Right lobe of liver (tissue), 6 donors: Measurements from ENCODE around the gene TRIM4. TPM values are rescaled to one million over a fixed set of nuclear protein-coding genes. Genes with fewer than 3 reads are reported as not detected.

Experiments
- ATAC-seq, 4 donors: fragments of 200-7000 bp; cut with Tn5 transposase; one replicate each; pipeline ENCODE4 v1.9.1; 2020; ENCODE audit warnings: mild to moderate bottlenecking in 4 of 4, moderate library complexity in 4 of 4
- DNase-seq, 3 donors: peaks; one replicate each; pipeline ENCODE4 v3.0.0-alpha.2; 2020
- H3K27ac ChIP-seq, 3 donors: fragments of 200-600 bp; one replicate each; pipeline ENCODE4 v1.8.0; 2022
- H3K27me3 ChIP-seq, 2 donors: fragments of 200-600 bp; one replicate each; pipeline ENCODE4 v1.8.0; 2022
- H3K36me3 ChIP-seq, 4 donors: fragments of 200-600 bp; sonication (generic) in 1 of 4; one replicate each; pipeline versions ENCODE4 v1.5.1 to v1.8.0; 2017 to 2022; ENCODE audit warnings: control low read depth in 1 of 4
- H3K4me1 ChIP-seq, 4 donors: fragments of 200-600 bp; sonication (generic) in 1 of 4; one replicate each; pipeline versions ENCODE4 v1.5.1 to v1.8.0; 2017 to 2022; ENCODE audit warnings: control low read depth in 1 of 4
- H3K4me3 ChIP-seq, 3 donors: fragments of 200-600 bp; one replicate each; pipeline ENCODE4 v1.8.0; 2022
- H3K9me3 ChIP-seq, 4 donors: fragments of 200-600 bp; sonication (generic) in 1 of 4; one replicate each; pipeline versions ENCODE4 v1.5.1 to v1.8.0; 2017 to 2022; ENCODE audit warnings: control low read depth in 1 of 4
- POLR2A ChIP-seq: fragments of 450-650 bp; IDR thresholded peaks from one replicate; pipeline ENCODE4 v1.6.1; 2017; ENCODE audit warnings: antibody characterized with exemption, mild to moderate bottlenecking
- WGBS: methylation state at CpG from one replicate; pipeline ENCODE4 v1.1.6; 2018; ENCODE audit warnings: low coverage, low lambda C conversion rate; ENCODE audit not compliant: insufficient coverage; ENCODE audit errors: missing lambda C conversion rate; 5-methylcytosine and 5-hydroxymethylcytosine counted together
- intact Hi-C, 2 donors: fragments of 100-400 bp; cut with DNase I; formaldehyde crosslinking; loops; one replicate each; pipeline versions ENCODE4 v1.11.2 to v1.14.1; 2022
- total RNA-seq, 6 experiments: library from RNA; depleted of rRNA in 2 of 6; stranded (reverse); fragments of >200 nt in 2 of 6; fragmentation: NEBNext Ultra II Directional in 3 of 6; extraction: Animal tissue kit (Norgen Biotek cat#: 25700) in 3 of 6; gene quantifications; one replicate each; pipeline versions ENCODE4 v1.1.0 to v1.2.4, GENCODE V29; 2016 to 2023
- TF ChIP-seq, protein P1 (sequence below), 4 donors: fragments of 200-600 bp in 3 of 4; fragments of 450-650 bp in 1 of 4; IDR thresholded peaks; one replicate each; pipeline versions ENCODE4 v1.5.1 to v1.8.0; 2016 to 2022; ENCODE audit warnings: antibody characterized with exemption in 4 of 4, mild to moderate bottlenecking in 2 of 4
- donor health status: DM: no; HTN: yes; CAD: no.
- donor health status: DM: no; HTN: no; CAD: no.
- donor health status: DM: no; HTN: no; CAD: no.
- donor health status: DM: no; HTN: yes; CAD: no.
- donor health status: DM: no; HTN: yes; CAD: no.

Gene TRIM4
- total RNA-seq, 6 experiments from 2014 or later = 13.3 to 22.6 (median 16.3) TPM

DNA sequence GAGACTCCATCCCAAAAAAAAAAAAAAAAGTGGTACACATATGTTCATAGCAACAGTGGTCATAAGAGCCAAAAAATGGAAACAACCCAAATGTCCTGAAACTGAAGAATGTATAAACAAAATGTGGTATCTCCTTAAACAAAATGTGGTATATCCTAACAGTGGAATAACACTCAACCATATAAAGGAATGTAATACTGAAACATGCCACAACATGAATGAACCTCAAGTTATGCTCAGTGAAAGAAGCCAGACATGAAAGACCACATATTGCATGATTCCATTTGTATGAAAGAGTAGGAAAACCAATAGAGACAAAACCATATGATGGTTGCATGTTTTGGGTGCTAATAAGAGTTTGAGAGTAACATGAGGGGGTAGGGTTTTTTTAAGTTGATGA is 7.0 kb upstream of the TRIM4 start:
- intact Hi-C loops = no loop called here
- H3K9me3 ChIP-seq = no peaks in the 10 kb centered on the region
- no peak for ATAC-seq

GRCh38 chr7:99923200-99923599 is 3.9 kb upstream of the TRIM4 start:
- intact Hi-C loops = no loop called here
- no peak for DNase-seq
- Histone ChIP-seq H3K4me1 (peaks cover 0 to 18% (median 4%) of the 10 kb centered on the region in 4 donors), H3K36me3 (no peaks in the 10 kb centered on the region), H3K27ac (no peak overlapping the region), H3K9me3 (no peaks in the 10 kb centered on the region), H3K27me3 (no peaks in the 10 kb centered on the region), H3K4me3 (no peak overlapping the region)
- WGBS = 80% methylated on average over 1 of the region's 3 CpGs
- ATAC-seq = no peak
- no peak for TF ChIP-seq POLR2A
- TF ChIP-seq, protein P1, sequence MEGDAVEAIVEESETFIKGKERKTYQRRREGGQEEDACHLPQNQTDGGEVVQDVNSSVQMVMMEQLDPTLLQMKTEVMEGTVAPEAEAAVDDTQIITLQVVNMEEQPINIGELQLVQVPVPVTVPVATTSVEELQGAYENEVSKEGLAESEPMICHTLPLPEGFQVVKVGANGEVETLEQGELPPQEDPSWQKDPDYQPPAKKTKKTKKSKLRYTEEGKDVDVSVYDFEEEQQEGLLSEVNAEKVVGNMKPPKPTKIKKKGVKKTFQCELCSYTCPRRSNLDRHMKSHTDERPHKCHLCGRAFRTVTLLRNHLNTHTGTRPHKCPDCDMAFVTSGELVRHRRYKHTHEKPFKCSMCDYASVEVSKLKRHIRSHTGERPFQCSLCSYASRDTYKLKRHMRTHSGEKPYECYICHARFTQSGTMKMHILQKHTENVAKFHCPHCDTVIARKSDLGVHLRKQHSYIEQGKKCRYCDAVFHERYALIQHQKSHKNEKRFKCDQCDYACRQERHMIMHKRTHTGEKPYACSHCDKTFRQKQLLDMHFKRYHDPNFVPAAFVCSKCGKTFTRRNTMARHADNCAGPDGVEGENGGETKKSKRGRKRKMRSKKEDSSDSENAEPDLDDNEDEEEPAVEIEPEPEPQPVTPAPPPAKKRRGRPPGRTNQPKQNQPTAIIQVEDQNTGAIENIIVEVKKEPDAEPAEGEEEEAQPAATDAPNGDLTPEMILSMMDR (IDR thresholded peaks at IDR 0.05) = no peak

More for the DNA sequence above, 7.0 kb upstream of the TRIM4 start:
- TF ChIP-seq POLR2A = no peak
- TF ChIP-seq, protein P1 (IDR thresholded peaks at IDR 0.05) = no peak
- no peak overlapping the region for H3K27ac ChIP-seq
- no peaks in the 10 kb centered on the region for H3K27me3 ChIP-seq
- peaks cover 0 to 4% (median 0%) of the 10 kb centered on the region in 4 donors for H3K4me1 ChIP-seq
- DNase-seq = no peak
- no peak overlapping the region for H3K4me3 ChIP-seq
- H3K36me3 ChIP-seq = no peaks in the 10 kb centered on the region

DNA sequence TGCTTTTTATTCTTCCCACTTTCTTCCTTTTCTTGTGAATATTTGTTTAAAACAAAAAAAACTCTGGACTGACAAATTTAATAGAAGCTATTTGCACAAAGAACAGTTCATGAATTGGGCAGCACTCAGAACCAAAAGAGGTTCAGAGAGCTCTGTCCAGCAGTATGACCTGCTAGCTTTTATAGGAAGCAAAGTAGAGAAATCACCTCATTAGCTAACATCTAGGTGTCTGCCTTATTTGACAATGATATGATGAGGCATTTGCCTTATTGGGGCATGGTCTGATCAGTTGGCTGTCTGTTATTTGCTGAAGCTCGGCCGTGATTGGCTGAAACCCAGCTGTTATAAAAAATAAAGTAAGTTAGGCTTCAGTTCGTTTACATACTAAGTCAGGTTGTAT is 819 bp upstream of the TRIM4 start:
- no peak for DNase-seq
- peak overlapping the region; percentile 90 to 97 (median 91) for H3K4me3 ChIP-seq
- peaks cover 0 to 33% (median 13%) of the 10 kb centered on the region in 4 donors for H3K4me1 ChIP-seq
- intact Hi-C loops = no loop called here
- peaks cover 0 to 9% (median 0%) of the 10 kb centered on the region in 4 donors for H3K36me3 ChIP-seq
- H3K27me3 ChIP-seq = no peaks in the 10 kb centered on the region
- 80% methylated on average over 3 of the region's 3 CpGs for WGBS
- H3K9me3 ChIP-seq = no peaks in the 10 kb centered on the region
- no peak for TF ChIP-seq POLR2A
- TF ChIP-seq, protein P1 (IDR thresholded peaks at IDR 0.05) = no peak
- ATAC-seq = no peak
- H3K27ac ChIP-seq = peak overlapping the region in 1 of 3 donors; percentile 83

- H3K4me1 ChIP-seq = peaks cover 0 to 33% (median 13%) of the 10 kb centered on the region in 4 donors
- H3K27ac ChIP-seq = peak overlapping the region; percentile 83 to 92 (median 91)
- DNase-seq (no peak), ATAC-seq (no peak)
- no peaks in the 10 kb centered on the region for H3K27me3 ChIP-seq
- no peak for TF ChIP-seq POLR2A
- TF ChIP-seq, protein P1 (IDR thresholded peaks at IDR 0.05) = no peak
- intact Hi-C loops = loop anchor here in 1 of 2 donors (10.0 kb wide), 1 partner anchor 135 kb away; no protein-coding TSS in a partner anchor
- H3K36me3 ChIP-seq = peaks cover 0 to 11% (median 0%) of the 10 kb centered on the region in 4 donors
- 42% methylated on average over 4 of the region's 4 CpGs for WGBS
- H3K9me3 ChIP-seq = no peaks in the 10 kb centered on the region
- peak overlapping the region; percentile 90 to 97 (median 91) for H3K4me3 ChIP-seq
These were observed 433 bp upstream of the TRIM4 start for GRCh38 chr7:99919814-99920112.

DNA sequence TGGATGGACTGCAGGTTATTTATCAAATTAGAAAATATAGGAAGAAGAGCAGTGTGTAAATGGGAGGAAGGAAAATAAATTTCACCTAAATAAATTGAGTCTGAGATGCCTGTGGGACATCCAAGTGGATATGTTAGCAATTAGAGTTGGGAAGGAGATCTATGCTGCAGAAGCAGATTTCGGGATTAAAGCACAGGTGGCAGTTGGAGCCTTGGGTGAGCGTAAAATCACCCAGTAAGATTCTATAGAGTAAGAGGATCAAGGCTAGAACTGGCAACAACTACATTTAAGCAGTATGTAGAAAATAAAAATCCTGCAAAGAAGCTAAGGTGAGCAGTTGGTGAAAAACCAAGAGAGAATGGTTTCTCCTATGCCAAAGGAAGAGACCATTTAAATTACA is 8.4 kb downstream of the TRIM4 start:
- intact Hi-C loops = loop anchor here in 1 of 2 donors (10.0 kb wide), 1 partner anchor 144 kb away; no protein-coding TSS in a partner anchor
- peaks cover 0 to 38% (median 13%) of the 10 kb centered on the region in 4 donors for H3K36me3 ChIP-seq
- no peak for TF ChIP-seq POLR2A
- TF ChIP-seq, protein P1 (IDR thresholded peaks at IDR 0.05) = no peak
- ATAC-seq (no peak), DNase-seq (no peak)
- H3K9me3 ChIP-seq = no peaks in the 10 kb centered on the region
- H3K27me3 ChIP-seq = no peaks in the 10 kb centered on the region
- H3K4me3 ChIP-seq = no peak overlapping the region
- WGBS = 100% methylated on average over 2 of the region's 2 CpGs
- H3K27ac ChIP-seq = no peak overlapping the region
- H3K4me1 ChIP-seq = peaks cover 0 to 7% (median 0%) of the 10 kb centered on the region in 4 donors
